H1 (cell line): ENCODE results near the gene CLEC2B. TPM values are rescaled to one million over a fixed set of nuclear protein-coding genes. Genes with fewer than 3 reads are reported as not detected.

Experiments used
- CTCF ChIA-PET: fragments of 300-600 bp; sonication (Branson Sonifier 250); formaldehyde crosslinking; loops from one replicate; lab custom pipeline; 2021; ENCODE audit not compliant: partially characterized antibody; lab: Charles Lee
- POLR2A ChIA-PET: fragments of 300-600 bp; sonication (Branson Sonifier 250); formaldehyde crosslinking; loops from one replicate; lab custom pipeline; 2021; ENCODE audit warnings: inconsistent platforms; ENCODE audit not compliant: partially characterized antibody; lab: Charles Lee
- DNase-seq, 2 experiments: peaks; one replicate each; pipeline versions ENCODE4 v3.0.0 to v3.0.0-alpha.2; 2010 to 2022; ENCODE audit warnings: low spot score in 2 of 2, low read depth in 1 of 2, mixed read lengths in 1 of 2
- FAIRE-seq: peaks from 2 replicates; lab custom pipeline; 2011; peaks lifted over from hg19 to GRCh38; lab: Jason Lieb, UNC
- H2AFZ ChIP-seq: 2 replicates; pipeline ENCODE4 v1.8.1; 2012; ENCODE audit warnings: low read length, inconsistent platforms
- H2AK5ac ChIP-seq: 2 replicates; pipeline ENCODE4 v1.6.1; 2013; ENCODE audit warnings: low read depth, low read length
- H2BK120ac ChIP-seq: replicated peaks from 2 replicates; pipeline ENCODE3; 2013; ENCODE audit warnings: low read depth, low read length, inconsistent platforms
- H2BK12ac ChIP-seq: 2 replicates; pipeline ENCODE4 v1.6.1; 2013; ENCODE audit warnings: low read depth, low read length
- H2BK15ac ChIP-seq: 2 replicates; pipeline ENCODE4 v1.6.1; 2013; ENCODE audit warnings: low read length
- H2BK20ac ChIP-seq: 2 replicates; pipeline ENCODE4 v1.6.1; 2013; ENCODE audit warnings: low read length
- H2BK5ac ChIP-seq: 2 replicates; pipeline ENCODE4 v1.6.1; 2013; ENCODE audit warnings: low read depth, low read length
- H3K14ac ChIP-seq: 2 replicates; pipeline ENCODE4 v1.6.1; 2013; ENCODE audit warnings: inconsistent platforms; ENCODE audit not compliant: insufficient read length
- H3K18ac ChIP-seq: 2 replicates; pipeline ENCODE4 v1.6.1; 2013; ENCODE audit warnings: low read length; ENCODE audit errors: extremely low read depth
- H3K23ac ChIP-seq: 2 replicates; pipeline ENCODE4 v1.6.1; 2013; ENCODE audit warnings: inconsistent platforms; ENCODE audit not compliant: insufficient read length
- H3K23me2 ChIP-seq: 2 replicates; pipeline ENCODE4 v1.6.1; 2013; ENCODE audit warnings: low read depth, low read length
- H3K27ac ChIP-seq: 2 replicates; pipeline ENCODE4 v1.6.1; 2011; ENCODE audit warnings: low read depth, low read length, inconsistent platforms
- H3K27me3 ChIP-seq, 4 experiments: replicated peaks in 1 of 4; 1 replicate in 1 of 4; 2 replicates in 3 of 4; pipeline versions ENCODE4 v1.6.1 to v1.8.1; 2011 to 2013; ENCODE audit warnings: low read length in 3 of 4, mild to moderate bottlenecking in 3 of 4, inconsistent platforms in 2 of 4, mixed read lengths in 2 of 4, moderate library complexity in 1 of 4; ENCODE audit not compliant: control insufficient read depth in 3 of 4, insufficient read depth in 3 of 4; ENCODE audit errors: extremely low read depth in 1 of 4
- H3K36me3 ChIP-seq, 4 experiments: 2 replicates each; pipeline versions ENCODE4 v1.6.1 to v1.8.1; 2011 to 2013; ENCODE audit warnings: mild to moderate bottlenecking in 4 of 4, low read length in 3 of 4, moderate library complexity in 2 of 4, control low read depth in 1 of 4, inconsistent platforms in 1 of 4; ENCODE audit not compliant: insufficient read depth in 4 of 4, control insufficient read depth in 2 of 4
- H3K4ac ChIP-seq: replicated peaks from 2 replicates; pipeline ENCODE3; 2013; ENCODE audit warnings: low read length, low read depth, mixed read lengths, inconsistent platforms; ENCODE audit not compliant: insufficient read length
- H3K4me1 ChIP-seq, 4 experiments: replicated peaks in 1 of 4; 1 replicate in 1 of 4; 2 replicates in 3 of 4; pipeline versions ENCODE4 v1.6.1 to v1.8.1; 2011 to 2013; ENCODE audit warnings: low read length in 3 of 4, inconsistent platforms in 2 of 4, mixed read lengths in 1 of 4; ENCODE audit not compliant: insufficient read depth in 4 of 4, control insufficient read depth in 3 of 4
- H3K4me2 ChIP-seq, 2 experiments: 2 replicates each; pipeline versions ENCODE4 v1.6.1 to v1.8.1; 2011 to 2013; ENCODE audit warnings: low read depth in 2 of 2, low read length in 2 of 2, control low read depth in 1 of 2, inconsistent platforms in 1 of 2, mild to moderate bottlenecking in 1 of 2; ENCODE audit not compliant: insufficient read depth in 1 of 2
- H3K4me3 ChIP-seq, 4 experiments: fragments of 200-600, 300-600 bp in 1 of 4; sonication (generic), shearing (Covaris generic), sonication (Bioruptor Twin) in 1 of 4; 2 replicates each; pipeline versions ENCODE4 v1.5.1 to v1.8.1; 2011 to 2016; ENCODE audit warnings: low read length in 4 of 4, low read depth in 3 of 4, control low read depth in 2 of 4, inconsistent platforms in 2 of 4, mild to moderate bottlenecking in 2 of 4, mixed read lengths in 1 of 4, moderate library complexity in 1 of 4; ENCODE audit not compliant: insufficient read depth in 2 of 4; ENCODE audit errors: extremely low read depth in 1 of 4
- H3K56ac ChIP-seq: replicated peaks from 2 replicates; pipeline ENCODE3; 2013; ENCODE audit warnings: low read depth, mild to moderate bottlenecking, mixed read lengths, low read length, inconsistent platforms; ENCODE audit not compliant: insufficient read length
- H3K79me1 ChIP-seq: 2 replicates; pipeline ENCODE4 v1.6.1; 2013; ENCODE audit warnings: low read depth, low read length, control low read depth
- H3K79me2 ChIP-seq, 2 experiments: 2 replicates each; pipeline versions ENCODE4 v1.6.1 to v1.8.1; 2012 to 2013; ENCODE audit warnings: low read length in 2 of 2, mild to moderate bottlenecking in 2 of 2, inconsistent platforms in 1 of 2; ENCODE audit not compliant: insufficient read depth in 2 of 2, control insufficient read depth in 1 of 2
- H3K9ac ChIP-seq, 4 experiments: replicated peaks in 1 of 4; 1 replicate in 1 of 4; 2 replicates in 3 of 4; pipeline versions ENCODE4 v1.6.1 to v1.8.1; 2011 to 2013; ENCODE audit warnings: low read depth in 3 of 4, low read length in 3 of 4, control low read depth in 2 of 4, mild to moderate bottlenecking in 2 of 4, moderate library complexity in 2 of 4, inconsistent platforms in 1 of 4; ENCODE audit errors: extremely low read depth in 1 of 4
- H3K9me3 ChIP-seq, 2 experiments: 2 replicates each; pipeline versions ENCODE4 v1.6.1 to v1.8.1; 2012 to 2013; ENCODE audit warnings: mild to moderate bottlenecking in 2 of 2, moderate library complexity in 2 of 2, control low read depth in 1 of 2, inconsistent platforms in 1 of 2, low read depth in 1 of 2, low read length in 1 of 2, mixed read lengths in 1 of 2; ENCODE audit not compliant: insufficient read depth in 2 of 2
- H4K20me1 ChIP-seq, 2 experiments: replicated peaks in 1 of 2; 2 replicates each; pipeline versions ENCODE3 to v1.8.1; 2011 to 2013; ENCODE audit warnings: inconsistent platforms in 2 of 2, low read length in 2 of 2, mild to moderate bottlenecking in 1 of 2; ENCODE audit not compliant: insufficient read depth in 2 of 2, control insufficient read depth in 1 of 2
- H4K5ac ChIP-seq: 2 replicates; pipeline ENCODE4 v1.6.1; 2013; ENCODE audit warnings: low read length, low read depth, mixed read lengths, inconsistent platforms; ENCODE audit not compliant: insufficient read length
- H4K8ac ChIP-seq: 2 replicates; pipeline ENCODE4 v1.8.0; 2013; ENCODE audit warnings: mild to moderate bottlenecking, moderate library complexity, low read length, inconsistent platforms; ENCODE audit not compliant: insufficient read depth; ENCODE audit errors: extremely low read depth
- H4K91ac ChIP-seq: replicated peaks from 2 replicates; pipeline ENCODE3; 2013; ENCODE audit warnings: low read length, mixed read lengths, inconsistent platforms; ENCODE audit not compliant: insufficient read length
- ASH2L ChIP-seq: fragments of 200-600, 300-600 bp; sonication (generic); IDR thresholded peaks from one replicate; pipeline ENCODE4 v1.7.1; 2017; ENCODE audit warnings: low read length
- EGR1 ChIP-seq: IDR thresholded peaks from 2 replicates; pipeline ENCODE4 v1.6.1; 2011; ENCODE audit warnings: low read depth, low read length, borderline replicate concordance
- RNF2 ChIP-seq: fragments of 200-900, 300-1000 bp; sonication (generic); IDR thresholded peaks from 2 replicates; pipeline ENCODE4 v1.7.1; 2016; ENCODE audit warnings: borderline replicate concordance, low read depth, mild to moderate bottlenecking, antibody characterized with exemption, low read length; ENCODE audit not compliant: poor library complexity, severe bottlenecking; ENCODE audit errors: missing control alignments
- TAF1 ChIP-seq: IDR thresholded peaks from 2 replicates; pipeline ENCODE4 v1.6.1; 2011; ENCODE audit warnings: mild to moderate bottlenecking, low read depth, low read length
- polyA plus RNA-seq, 7 experiments: library from polyadenylated mRNA; depleted of rRNA in 3 of 7; stranded (reverse) in 5 of 7; unstranded in 2 of 7; fragments of >200 nt in 5 of 7; fragments of 200-250 nt in 2 of 7; gene quantifications; 1 replicate in 5 of 7; 2 replicates in 1 of 7; 4 replicates in 1 of 7; pipeline versions ENCODE4 v1.2.1 to v1.2.3, GENCODE V29; 2011 to 2013; ENCODE audit warnings: missing spikeins in 2 of 7, mixed read lengths in 2 of 7
- total RNA-seq: library from RNA; stranded (reverse); fragmentation: NEBNext Ultra II Directional; extraction: Animal tissue kit (Norgen Biotek cat#: 25700); gene quantifications from 2 replicates; pipeline ENCODE4 v1.2.1, GENCODE V29; 2021

CLEC2B gene
- total and polyA plus RNA-seq, 2 of the 8 experiments (the other 6 are each of a cell fraction or from before 2014, with no cell fraction given): not detected

DNA sequence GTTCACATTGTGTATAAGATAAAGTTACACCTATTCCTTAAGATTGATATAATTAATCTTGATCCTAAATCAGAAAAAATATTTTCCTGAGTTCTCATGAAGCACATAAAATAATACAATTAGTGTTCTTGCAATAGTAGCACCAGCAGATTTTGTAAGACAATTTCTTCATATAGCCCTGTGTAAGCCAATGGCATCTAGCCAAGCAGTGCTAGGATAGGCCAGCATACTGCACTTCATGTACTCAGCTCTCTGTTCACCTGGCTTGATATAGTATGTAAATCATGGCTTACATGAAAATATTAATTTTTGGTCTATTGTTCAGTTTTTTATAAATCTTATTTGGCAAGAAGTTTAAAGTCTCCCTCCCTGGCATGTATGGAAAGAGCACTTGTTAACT is 14.0 kb upstream of the CLEC2B start:
- no peak overlapping the region for H3K23ac ChIP-seq
- no peak overlapping the region for H2BK20ac ChIP-seq
- no peak overlapping the region for H4K5ac ChIP-seq
- no peak overlapping the region for H3K27ac ChIP-seq
- no peaks in the 10 kb centered on the region for H3K36me3 ChIP-seq
- no peaks in the 10 kb centered on the region for H3K9me3 ChIP-seq
- H2BK120ac ChIP-seq: no peak overlapping the region
- H2AFZ ChIP-seq: no peak overlapping the region
- H3K4ac ChIP-seq: no peak overlapping the region
- H4K91ac ChIP-seq: no peak overlapping the region
- no peak overlapping the region for H2BK15ac ChIP-seq
- no peak overlapping the region for H2BK5ac ChIP-seq
- H3K23me2 ChIP-seq: no peaks in the 10 kb centered on the region
- no peak overlapping the region for H3K4me2 ChIP-seq
- H2AK5ac ChIP-seq: no peak overlapping the region
- no peak overlapping the region for H3K4me3 ChIP-seq
- no peaks in the 10 kb centered on the region for H3K79me2 ChIP-seq
- H3K27me3 ChIP-seq: no peaks in the 10 kb centered on the region
- no peak overlapping the region for H3K18ac ChIP-seq
- POLR2A ChIA-PET: no interaction called here
- FAIRE-seq: no peak
- peaks cover 0 to 6% (median under 1%) of the 10 kb centered on the region in 4 experiments; a peak in 2 of 7 replicates for H3K4me1 ChIP-seq
- no peaks in the 10 kb centered on the region for H4K20me1 ChIP-seq
- DNase-seq: no peak
- no peak overlapping the region for H4K8ac ChIP-seq
- H3K9ac ChIP-seq: no peak overlapping the region
- H3K79me1 ChIP-seq: no peaks in the 10 kb centered on the region
- H3K14ac ChIP-seq: no peak overlapping the region
- TF ChIP-seq TAF1 (no peak), RNF2 (no peak), EGR1 (no peak), ASH2L (no peak)
- no peak overlapping the region for H3K56ac ChIP-seq
- no peak overlapping the region for H2BK12ac ChIP-seq
- CTCF ChIA-PET: interaction anchor here (1.1 kb wide), 1 partner anchor 133 kb away, joined by 3 read pairs; no protein-coding TSS in a partner anchor
